ENCODE measurements around the gene MBD6. TPM values are rescaled to one million over a fixed set of nuclear protein-coding genes. Genes with fewer than 3 reads are reported as not detected.

The MBD6 gene
- total RNA-seq, 1 experiment from 2014 or later = 66.8 TPM

DNA sequence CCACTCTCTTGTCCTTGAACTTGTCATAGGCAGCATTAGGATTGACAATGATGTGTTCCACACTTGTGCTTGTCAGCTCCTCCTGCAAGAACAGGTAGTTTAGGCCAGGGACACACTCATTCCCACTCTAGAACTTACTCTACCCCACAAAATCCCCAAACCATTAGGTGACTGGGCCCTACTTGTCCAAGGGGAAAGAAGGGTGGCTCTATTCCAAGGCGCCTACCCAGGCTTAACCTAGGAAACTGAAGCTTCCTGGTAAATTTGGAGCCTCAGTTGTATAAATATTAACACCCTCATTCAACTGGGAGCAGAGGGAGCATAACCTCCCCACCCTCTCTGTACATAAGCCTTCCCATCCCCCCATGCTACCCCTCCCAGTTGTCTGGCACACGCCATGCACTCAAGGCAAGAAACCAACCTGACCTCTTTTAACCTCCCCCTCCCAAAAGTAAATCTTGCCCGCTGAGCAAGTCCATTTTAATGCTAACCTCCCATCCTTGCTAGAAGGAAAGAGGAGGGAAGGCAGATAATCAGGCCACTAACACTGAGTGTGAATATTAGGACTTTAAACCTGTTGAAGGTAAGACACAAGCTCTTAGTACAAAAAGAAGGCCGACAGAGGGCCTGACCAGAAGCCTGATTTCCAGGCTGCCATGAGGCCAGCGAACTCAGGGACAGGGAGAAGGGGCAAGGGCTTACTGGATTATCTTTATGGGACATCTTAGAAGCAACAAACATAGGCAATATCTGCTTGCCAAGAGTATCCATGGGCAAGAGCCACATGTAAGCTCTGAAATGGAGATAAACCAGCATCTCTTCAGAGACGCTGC is 13.4 kb downstream of the MBD6 start:
- TF ChIP-seq, protein P1, sequence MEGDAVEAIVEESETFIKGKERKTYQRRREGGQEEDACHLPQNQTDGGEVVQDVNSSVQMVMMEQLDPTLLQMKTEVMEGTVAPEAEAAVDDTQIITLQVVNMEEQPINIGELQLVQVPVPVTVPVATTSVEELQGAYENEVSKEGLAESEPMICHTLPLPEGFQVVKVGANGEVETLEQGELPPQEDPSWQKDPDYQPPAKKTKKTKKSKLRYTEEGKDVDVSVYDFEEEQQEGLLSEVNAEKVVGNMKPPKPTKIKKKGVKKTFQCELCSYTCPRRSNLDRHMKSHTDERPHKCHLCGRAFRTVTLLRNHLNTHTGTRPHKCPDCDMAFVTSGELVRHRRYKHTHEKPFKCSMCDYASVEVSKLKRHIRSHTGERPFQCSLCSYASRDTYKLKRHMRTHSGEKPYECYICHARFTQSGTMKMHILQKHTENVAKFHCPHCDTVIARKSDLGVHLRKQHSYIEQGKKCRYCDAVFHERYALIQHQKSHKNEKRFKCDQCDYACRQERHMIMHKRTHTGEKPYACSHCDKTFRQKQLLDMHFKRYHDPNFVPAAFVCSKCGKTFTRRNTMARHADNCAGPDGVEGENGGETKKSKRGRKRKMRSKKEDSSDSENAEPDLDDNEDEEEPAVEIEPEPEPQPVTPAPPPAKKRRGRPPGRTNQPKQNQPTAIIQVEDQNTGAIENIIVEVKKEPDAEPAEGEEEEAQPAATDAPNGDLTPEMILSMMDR (conservative IDR thresholded peaks at IDR 0.05) = no peak
- Histone ChIP-seq H3K4me2 (ENCODE audit: insufficient read depth, insufficient read length, low read length) (no peak overlapping the region), H3K4me1 (ENCODE audit: insufficient read depth, low read length) (no peaks in the 10 kb centered on the region; the same call in none of the 2 replicates), H4K5ac (ENCODE audit: insufficient read length, low read depth, low read length) (no peak overlapping the region), H3K18ac (ENCODE audit: insufficient read length, low read depth, low read length) (no peak overlapping the region), H3K9me3 (ENCODE audit: control insufficient read depth, low read depth, low read length) (no peaks in the 10 kb centered on the region), H3K14ac (ENCODE audit: insufficient read depth, low read length) (no peak overlapping the region), H2AK5ac (ENCODE audit: insufficient read length, low read length) (no peak overlapping the region), H2AFZ (ENCODE audit: low read length) (no peak overlapping the region), H2BK15ac (ENCODE audit: low read depth, low read length) (no peak overlapping the region), H4K91ac (ENCODE audit: insufficient read length, low read depth, low read length) (no peak overlapping the region), H3K27me3 (ENCODE audit: insufficient read depth, low read length) (no peaks in the 10 kb centered on the region), H3K4ac (ENCODE audit: low read depth, low read length) (no peak overlapping the region), H3K27ac (ENCODE audit: insufficient read length, low read depth, low read length) (no peak overlapping the region), H3T11ph (ENCODE audit: low read length) (no peak overlapping the region), H3K56ac (ENCODE audit: insufficient read length, low read depth, low read length) (no peak overlapping the region), H3K23me2 (ENCODE audit: insufficient read length, low read depth, low read length, poor library complexity, severe bottlenecking) (no peaks in the 10 kb centered on the region), H2BK5ac (ENCODE audit: insufficient read length, low read length) (no peak overlapping the region), H3K23ac (ENCODE audit: insufficient read length, low read depth, low read length) (no peak overlapping the region), H2BK12ac (ENCODE audit: insufficient read length, low read depth, low read length) (no peak overlapping the region), H3K79me2 (ENCODE audit: insufficient read depth, low read length) (no peaks in the 10 kb centered on the region), H2BK20ac (ENCODE audit: low read depth, low read length, poor library complexity, severe bottlenecking) (no peak overlapping the region), H2BK120ac (ENCODE audit: low read depth, low read length, poor library complexity, severe bottlenecking) (no peak overlapping the region), H4K8ac (replicated peaks; ENCODE audit: insufficient read length, low read depth, low read length) (no peak overlapping the region), H3K9ac (ENCODE audit: extremely low read depth, insufficient read length, low read length) (no peak overlapping the region), H4K20me1 (ENCODE audit: control insufficient read depth, insufficient read depth, insufficient read length) (no peaks in the 10 kb centered on the region), H3K79me1 (ENCODE audit: insufficient read depth, low read depth, low read length, poor library complexity, severe bottlenecking) (no peaks in the 10 kb centered on the region)
- Mint-ChIP-seq H3K4me3 (peak overlapping the region in 1 of 2 experiments; percentile 27; a peak in 1 of 5 replicates), H3K4me1 (peaks cover 10 to 14% of the 10 kb centered on the region in 2 experiments), H3K9me3 (no peaks in the 10 kb centered on the region), H3K36me3 (ENCODE audit: insufficient read depth in 1 of 3, low read depth in 3 of 3) (peaks cover 13 to 78% (median 75%) of the 10 kb centered on the region in 3 experiments), H3K27ac (peak overlapping the region in 2 of 3 experiments; percentile 62 to 86; a peak in 4 of 7 replicates), H3K27me3 (ENCODE audit: low read depth) (no peaks in the 10 kb centered on the region)
- WGBS (ENCODE audit: extremely low coverage, insufficient read length, low lambda C conversion rate) = no CpG with 5 or more reads among the region's 6 CpGs
- no peak for DNase-seq

Data from H9 (cell line).